HepG2 (cell line): ENCODE data around the gene NRL. TPM values are rescaled to one million over a fixed set of nuclear protein-coding genes. Genes with fewer than 3 reads are reported as not detected.

ENCODE experiments used
- BCL3 ChIP-seq: sonication (generic); formaldehyde crosslinking; IDR thresholded peaks from 2 replicates; pipeline ENCODE4 v1.5.1; 2020; ENCODE audit warnings: mild to moderate bottlenecking, missing genetic modification reagents, moderate library complexity
- ETS1 ChIP-seq: sonication (generic); formaldehyde crosslinking; IDR thresholded peaks from 2 replicates; pipeline ENCODE4 v1.4.0; 2020; ENCODE audit warnings: missing genetic modification reagents
- HDAC1 ChIP-seq: sonication (generic); formaldehyde crosslinking; IDR thresholded peaks from 2 replicates; pipeline ENCODE4 v1.5.1; 2020; ENCODE audit warnings: mild to moderate bottlenecking, missing genetic modification reagents
- MXD3 ChIP-seq: IDR thresholded peaks from 2 replicates; pipeline ENCODE4 v1.6.1; 2016; ENCODE audit warnings: mild to moderate bottlenecking, missing biosample characterization, missing genetic modification reagents
- PHF5A ChIP-seq: IDR thresholded peaks from one replicate; pipeline ENCODE4 v1.6.1; 2018; ENCODE audit warnings: low read depth, missing genetic modification reagents; ENCODE audit not compliant: unreplicated experiment
- SNRNP70 ChIP-seq: fragments of 200-400 bp; formaldehyde crosslinking; IDR thresholded peaks from 2 replicates; pipeline ENCODE4 v1.6.1; 2017; ENCODE audit warnings: mild to moderate bottlenecking, low read depth, low read length, moderate library complexity
- TEAD2 ChIP-seq: sonication (generic); formaldehyde crosslinking; IDR thresholded peaks from 2 replicates; pipeline ENCODE4 v1.9.0; 2021; ENCODE audit warnings: missing genetic modification reagents
- TERF1 ChIP-seq: sonication (generic); formaldehyde crosslinking; IDR thresholded peaks from 2 replicates; pipeline ENCODE4 v1.8.0; 2022; ENCODE audit warnings: mild to moderate bottlenecking, missing genetic modification reagents, moderate library complexity
- ZBTB26 ChIP-seq: IDR thresholded peaks from 2 replicates; pipeline ENCODE4 v1.6.1; 2016; ENCODE audit warnings: missing compliant biosample characterization, missing genetic modification reagents, borderline replicate concordance
- ZBTB43 ChIP-seq: sonication (generic); formaldehyde crosslinking; conservative IDR thresholded peaks from 2 replicates; pipeline ENCODE4 v1.4.0; 2020; ENCODE audit warnings: missing genetic modification reagents
- ZFP37 ChIP-seq: sonication (generic); formaldehyde crosslinking; IDR thresholded peaks from 2 replicates; pipeline ENCODE4 v1.4.0; 2020; ENCODE audit warnings: missing genetic modification reagents, borderline replicate concordance
- ZNF253 ChIP-seq: sonication (generic); formaldehyde crosslinking; IDR thresholded peaks from 2 replicates; pipeline ENCODE4 v1.8.0; 2022; ENCODE audit warnings: mild to moderate bottlenecking, missing genetic modification reagents, borderline replicate concordance
- ZNF362 ChIP-seq: sonication (generic); formaldehyde crosslinking; IDR thresholded peaks from 2 replicates; pipeline ENCODE4 v1.4.0; 2020; ENCODE audit warnings: missing genetic modification reagents, mild to moderate bottlenecking, borderline replicate concordance
- ZNF501 ChIP-seq: sonication (generic); formaldehyde crosslinking; IDR thresholded peaks from 2 replicates; pipeline ENCODE4 v1.5.1; 2020; ENCODE audit warnings: mild to moderate bottlenecking, moderate library complexity, missing genetic modification reagents
- ZNF605 ChIP-seq: sonication (generic); formaldehyde crosslinking; IDR thresholded peaks from 2 replicates; pipeline ENCODE4 v1.8.0; 2022; ENCODE audit warnings: mild to moderate bottlenecking, missing genetic modification reagents
- ZNF770 ChIP-seq: sonication (generic); formaldehyde crosslinking; IDR thresholded peaks from 2 replicates; pipeline ENCODE4 v1.5.0; 2020; ENCODE audit warnings: mild to moderate bottlenecking, missing genetic modification reagents
- ZNF850 ChIP-seq: sonication (generic); formaldehyde crosslinking; conservative IDR thresholded peaks from 2 replicates; pipeline ENCODE4 v1.9.0; 2021; ENCODE audit warnings: mild to moderate bottlenecking, missing genetic modification reagents
- ZZZ3 ChIP-seq: sonication (generic); formaldehyde crosslinking; IDR thresholded peaks from 2 replicates; pipeline ENCODE4 v1.4.0; 2020; ENCODE audit warnings: missing genetic modification reagents, mild to moderate bottlenecking, borderline replicate concordance
- polyA plus RNA-seq, 8 experiments: library from polyadenylated mRNA; depleted of rRNA in 3 of 8; stranded (reverse) in 7 of 8; unstranded in 1 of 8; fragments of >200 nt; fragmentation: Illumina TruSeq in 4 of 8; extraction: Trizol in 4 of 8; gene quantifications; 2 replicates each; pipeline versions ENCODE4 v1.2.1 to v1.2.3, GENCODE V29; 2011 to 2016; ENCODE audit warnings: low read depth in 4 of 8, missing spikeins in 1 of 8, mixed read lengths in 1 of 8; ENCODE audit not compliant: insufficient read depth in 1 of 8
- total RNA-seq, 5 experiments: library from RNA; depleted of rRNA; stranded (reverse); fragments of >200 nt; fragmentation: Illumina TruSeq; extraction: Trizol; gene quantifications; 2 replicates each; pipeline ENCODE4 v1.2.3, GENCODE V29; 2016; ENCODE audit warnings: low read depth in 1 of 5

The NRL gene
- total and polyA plus RNA-seq, 2 of the 13 experiments (the other 11 are each of a cell fraction or from before 2014, with no cell fraction given) = 2.5 to 4.7 TPM

GRCh38 chr14:24141097-24141880 lies 26.5 kb upstream of the NRL start, which contains the start of gene EMC9 (continued):
- TF ChIP-seq ZNF605 (CRISPR knock-in tag) (no peak), ZBTB26 (peak; percentile 67; the same call in 1 of the 2 replicates), SNRNP70 (no peak), HDAC1 (CRISPR knock-in tag) (no peak), ZNF253 (peak; percentile 98), ZNF850 (no peak), BCL3 (CRISPR knock-in tag) (peak; percentile 97), ZNF770 (CRISPR knock-in tag) (no peak), ZZZ3 (CRISPR knock-in tag) (peak; percentile 92), MXD3 (CRISPR knock-in tag) (peak; percentile 95), TERF1 (CRISPR knock-in tag) (peak; percentile 98), ZNF362 (CRISPR knock-in tag) (peak; percentile 72), ETS1 (CRISPR knock-in tag) (peak; percentile 56; the same call in 1 of the 2 replicates), ZFP37 (peak; percentile 64; the same call in 1 of the 2 replicates), ZNF501 (CRISPR knock-in tag) (no peak), PHF5A (CRISPR knock-in tag) (peak; percentile 90), ZBTB43 (CRISPR knock-in tag) (no peak), TEAD2 (CRISPR knock-in tag) (0 out of 2 replicates have a peak, but pooled peaks have one; percentile 66)
